ENCODE data around the gene ADAMTS16.

Gene ADAMTS16

GRCh38 chr5:5181650-5182324 lies 41.7 kb downstream of the ADAMTS16 start:
- ChIA-PET POLR2A (no interaction called here), CTCF (no interaction called here)
- TF ChIP-seq PKNOX1 (IDR thresholded peaks at IDR 0.05), result no peak
- TF ChIP-seq ZNF384 (IDR thresholded peaks at IDR 0.05), result no peak
- DNase-seq (ENCODE audit: extremely low spot score), result no peak

- ChIA-PET CTCF (no interaction called here), POLR2A (no interaction called here)
- DNase-seq (ENCODE audit: extremely low spot score), result no peak
- TF ChIP-seq PKNOX1 (IDR thresholded peaks at IDR 0.05), result no peak
- no peak for TF ChIP-seq CTBP1 (IDR thresholded peaks at IDR 0.05; ENCODE audit: borderline replicate concordance)
- no peak for TF ChIP-seq FOXM1 (IDR thresholded peaks at IDR 0.05; ENCODE audit: borderline replicate concordance)
- no peak for TF ChIP-seq HDGF (IDR thresholded peaks at IDR 0.05; ENCODE audit: borderline replicate concordance)
Observed at GRCh38 chr5:5182508-5183188, 42.5 kb downstream of the ADAMTS16 start.

GRCh38 chr5:5183189-5183699 lies 43.1 kb downstream of the ADAMTS16 start:
- no peak for DNase-seq (ENCODE audit: extremely low spot score)
- ChIA-PET POLR2A (no interaction called here), CTCF (no interaction called here)
- TF ChIP-seq L3MBTL2 (conservative IDR thresholded peaks at IDR 0.05) (no peak), SUZ12 (IDR thresholded peaks at IDR 0.05) (no peak), LEF1 (IDR thresholded peaks at IDR 0.05; ENCODE audit: borderline replicate concordance) (no peak), NFRKB (IDR thresholded peaks at IDR 0.05) (no peak), HDGF (IDR thresholded peaks at IDR 0.05; ENCODE audit: borderline replicate concordance) (no peak), TARDBP (IDR thresholded peaks at IDR 0.05) (no peak), ELF4 (IDR thresholded peaks at IDR 0.05) (no peak), CTBP1 (IDR thresholded peaks at IDR 0.05; ENCODE audit: borderline replicate concordance) (no peak)

GRCh38 chr5:5183933-5184332 lies 43.8 kb downstream of the ADAMTS16 start:
- CTCF ChIA-PET, result no interaction called here
- TF ChIP-seq SUZ12 (IDR thresholded peaks at IDR 0.05) (no peak), CTBP1 (IDR thresholded peaks at IDR 0.05; ENCODE audit: borderline replicate concordance) (no peak), FOXK2 (IDR thresholded peaks at IDR 0.05) (no peak), PKNOX1 (IDR thresholded peaks at IDR 0.05) (no peak), BHLHE40 (IDR thresholded peaks at IDR 0.05; ENCODE audit: borderline replicate concordance) (no peak), ARNT (IDR thresholded peaks at IDR 0.05) (no peak), FOXM1 (IDR thresholded peaks at IDR 0.05; ENCODE audit: borderline replicate concordance) (no peak), SP1 (IDR thresholded peaks at IDR 0.05) (no peak), L3MBTL2 (conservative IDR thresholded peaks at IDR 0.05) (no peak), NFRKB (IDR thresholded peaks at IDR 0.05) (no peak), ELF4 (IDR thresholded peaks at IDR 0.05) (no peak), HDGF (IDR thresholded peaks at IDR 0.05; ENCODE audit: borderline replicate concordance) (no peak), FOXA1 (IDR thresholded peaks at IDR 0.05) (no peak), ZNF384 (IDR thresholded peaks at IDR 0.05) (no peak), LEF1 (IDR thresholded peaks at IDR 0.05; ENCODE audit: borderline replicate concordance) (no peak), TARDBP (IDR thresholded peaks at IDR 0.05) (no peak)
- DNase-seq (ENCODE audit: extremely low spot score), result no peak
- POLR2A ChIA-PET, result no interaction called here

GRCh38 chr5:5188376-5189050 lies 48.4 kb downstream of the ADAMTS16 start:
- no peak for TF ChIP-seq HDGF (IDR thresholded peaks at IDR 0.05; ENCODE audit: borderline replicate concordance)
- no peak for TF ChIP-seq ELF4 (IDR thresholded peaks at IDR 0.05)
- TF ChIP-seq BHLHE40 (IDR thresholded peaks at IDR 0.05; ENCODE audit: borderline replicate concordance), result no peak
- no peak for TF ChIP-seq TARDBP (IDR thresholded peaks at IDR 0.05)
- no peak for TF ChIP-seq SP1 (IDR thresholded peaks at IDR 0.05)
- ChIA-PET POLR2A (no interaction called here), CTCF (interaction anchor here (0.7 kb wide), 1 partner anchor 33 kb away, joined by 3 read pairs; no protein-coding TSS in a partner anchor)
- no peak for DNase-seq (ENCODE audit: extremely low spot score)

GRCh38 chr5:5189051-5189430 lies 48.9 kb downstream of the ADAMTS16 start:
- CTCF ChIA-PET, result interaction anchor here (0.7 kb wide), 1 partner anchor 34 kb away, joined by 3 read pairs; no protein-coding TSS in a partner anchor
- DNase-seq (ENCODE audit: extremely low spot score), result no peak
- TF ChIP-seq SUZ12 (IDR thresholded peaks at IDR 0.05), result no peak
- no peak for TF ChIP-seq SP1 (IDR thresholded peaks at IDR 0.05)
- no peak for TF ChIP-seq HDGF (IDR thresholded peaks at IDR 0.05; ENCODE audit: borderline replicate concordance)
- TF ChIP-seq CTBP1 (IDR thresholded peaks at IDR 0.05; ENCODE audit: borderline replicate concordance), result no peak
- TF ChIP-seq ZNF384 (IDR thresholded peaks at IDR 0.05), result no peak
- no peak for TF ChIP-seq PKNOX1 (IDR thresholded peaks at IDR 0.05)
- POLR2A ChIA-PET, result no interaction called here
